22Rv1 (cell line): ENCODE results near the gene CDC42.

Experiments used
- CTCF ChIP-seq: fragments of 450-650 bp; IDR thresholded peaks from 2 replicates; pipeline ENCODE4 v1.5.1; 2017; ENCODE audit warnings: mild to moderate bottlenecking
- ZFX ChIP-seq: fragments of 450-650 bp; IDR thresholded peaks from 2 replicates; pipeline ENCODE4 v1.6.1; 2017; ENCODE audit warnings: antibody characterized with exemption, borderline replicate concordance

- TF ChIP-seq CTCF (0 out of 2 replicates have a peak, but pooled peaks have one; percentile 3), ZFX (no peak)
Measured at GRCh38 chr1:22053017-22053860, 730 bp downstream of the CDC42 start.
